Endothelial cell of umbilical vein (primary cell): ENCODE measurements around the gene SNUPN. TPM values are rescaled to one million over a fixed set of nuclear protein-coding genes. Genes with fewer than 3 reads are reported as not detected.

Experiments
- BruUV-seq: library from RNA; stranded (reverse); fragments of 400-500 nt; replicated peaks from 2 replicates; lab custom pipeline; 2021; lab: Mats Ljungman, UMichigan
- CTCF ChIA-PET: fragments of 300-600, 350-600 bp; sonication (Branson Sonifier 250); formaldehyde crosslinking; loops from one replicate; lab custom pipeline; 2021; ENCODE audit warnings: antibody characterized with exemption, inconsistent platforms; lab: Charles Lee
- POLR2A ChIA-PET: fragments of 300-600, 350-600 bp; sonication (Branson Sonifier 250); formaldehyde crosslinking; loops from one replicate; lab custom pipeline; 2021; ENCODE audit warnings: antibody characterized with exemption, inconsistent platforms; lab: Charles Lee
- DNase-seq: peaks from one replicate; pipeline ENCODE4 v3.0.0-alpha.2; 2011; ENCODE audit warnings: low read depth, low spot score
- FAIRE-seq: peaks from 2 replicates; lab custom pipeline; 2011; peaks lifted over from hg19 to GRCh38; lab: Jason Lieb, UNC
- H2AFZ ChIP-seq: 2 replicates; pipeline ENCODE4 v1.6.0; 2012; ENCODE audit warnings: low read depth, low read length, control low read depth, inconsistent platforms
- H3K27ac ChIP-seq: 2 replicates; pipeline ENCODE4 v1.5.1; 2011; ENCODE audit warnings: low read depth, mild to moderate bottlenecking, control low read depth, low read length, moderate library complexity; ENCODE audit not compliant: insufficient read depth
- H3K27me3 ChIP-seq, 2 experiments: 2 replicates each; pipeline versions ENCODE4 v1.6.0 to v1.6.1; 2011; ENCODE audit warnings: low read length in 2 of 2, mixed read lengths in 1 of 2; ENCODE audit not compliant: control insufficient read depth in 2 of 2, insufficient read depth in 2 of 2
- H3K36me3 ChIP-seq, 2 experiments: 2 replicates in 1 of 2; 3 replicates in 1 of 2; pipeline ENCODE4 v1.5.1; 2011; ENCODE audit warnings: low read length in 2 of 2, mild to moderate bottlenecking in 1 of 2, moderate library complexity in 1 of 2; ENCODE audit not compliant: control insufficient read depth in 2 of 2, insufficient read depth in 2 of 2; ENCODE audit errors: extremely low read depth in 1 of 2
- H3K4me1 ChIP-seq: 3 replicates; pipeline ENCODE4 v1.5.1; 2011; ENCODE audit warnings: mild to moderate bottlenecking, low read length; ENCODE audit not compliant: control insufficient read depth, insufficient read depth; ENCODE audit errors: extremely low read depth
- H3K4me2 ChIP-seq: 2 replicates; pipeline ENCODE4 v1.6.1; 2011; ENCODE audit warnings: low read length, control low read depth, mixed read lengths; ENCODE audit not compliant: insufficient read depth
- H3K4me3 ChIP-seq, 3 experiments: fragments of 200-600 bp in 1 of 3; sonication (generic), shearing (Covaris generic) in 1 of 3; replicated peaks in 1 of 3; 2 replicates each; pipeline ENCODE4 v1.5.1; 2011 to 2016; ENCODE audit warnings: control low read depth in 3 of 3, low read length in 3 of 3, mild to moderate bottlenecking in 2 of 3, inconsistent platforms in 1 of 3, low read depth in 1 of 3, moderate library complexity in 1 of 3; ENCODE audit not compliant: insufficient read depth in 1 of 3
- H3K79me2 ChIP-seq: 2 replicates; pipeline ENCODE4 v1.6.0; 2012; ENCODE audit warnings: low read length, inconsistent platforms; ENCODE audit not compliant: control insufficient read depth, insufficient read depth
- H3K9ac ChIP-seq: replicated peaks from 2 replicates; pipeline ENCODE3; 2011; ENCODE audit warnings: low read length, control low read depth; ENCODE audit not compliant: insufficient read depth; ENCODE audit errors: extremely low read depth
- H3K9me1 ChIP-seq: replicated peaks from 3 replicates; pipeline ENCODE4 v1.6.0; 2011; ENCODE audit warnings: mild to moderate bottlenecking, low read length; ENCODE audit not compliant: control insufficient read depth, insufficient read depth; ENCODE audit errors: extremely low read depth
- H3K9me3 ChIP-seq: replicated peaks from 2 replicates; pipeline ENCODE4 v1.5.1; 2012; ENCODE audit warnings: low read length, inconsistent platforms; ENCODE audit not compliant: control insufficient read depth, insufficient read depth
- H4K20me1 ChIP-seq: replicated peaks from 2 replicates; pipeline ENCODE3; 2011; ENCODE audit warnings: mild to moderate bottlenecking, low read length; ENCODE audit not compliant: control insufficient read depth, insufficient read depth; ENCODE audit errors: extremely low read depth
- EZH2 ChIP-seq: IDR thresholded peaks from 2 replicates; pipeline ENCODE4 v1.6.1; 2012; ENCODE audit warnings: borderline replicate concordance, low read depth, mild to moderate bottlenecking, moderate library complexity, low read length, inconsistent platforms; ENCODE audit not compliant: severe bottlenecking
- FOS ChIP-seq: IDR thresholded peaks from 2 replicates; pipeline ENCODE4 v1.6.1; 2011; ENCODE audit warnings: mild to moderate bottlenecking, low read length, moderate library complexity, borderline replicate concordance; ENCODE audit not compliant: insufficient read depth
- GATA2 ChIP-seq: IDR thresholded peaks from 2 replicates; pipeline ENCODE4 v1.7.0; 2011; ENCODE audit warnings: low read depth, mild to moderate bottlenecking, moderate library complexity, mixed read lengths, low read length; ENCODE audit not compliant: insufficient read length, insufficient read depth
- JUN ChIP-seq: IDR thresholded peaks from 2 replicates; pipeline ENCODE4 v1.6.1; 2011; ENCODE audit warnings: borderline replicate concordance, low read depth; ENCODE audit not compliant: insufficient read length, insufficient read depth
- MYC ChIP-seq: IDR thresholded peaks from one replicate; pipeline ENCODE4 v1.6.1; 2011; ENCODE audit warnings: mild to moderate bottlenecking, low read depth, low read length
- POLR2A ChIP-seq: IDR thresholded peaks from 2 replicates; pipeline ENCODE4 v1.6.1; 2012; ENCODE audit warnings: low read depth, mild to moderate bottlenecking, control low read depth, low read length
- POLR2AphosphoS5 ChIP-seq: IDR thresholded peaks from 2 replicates; pipeline ENCODE4 v1.6.1; 2012; ENCODE audit warnings: low read depth, mild to moderate bottlenecking, control low read depth, low read length, moderate library complexity; ENCODE audit not compliant: insufficient read depth
- dilution Hi-C: fragments of 300-500 bp; cut with MboI; formaldehyde crosslinking; loops from one replicate; pipeline ENCODE4 v1.15.0; 2019; ENCODE audit warnings: low sequenced_read_pairs; ENCODE audit not compliant: extremely low pct_ligation_motif_present
- intact Hi-C: fragments of 100-400 bp; cut with micrococcal nuclease; formaldehyde crosslinking; loops from one replicate; pipeline ENCODE4 v1.10.0; 2022
- polyA plus RNA-seq, 4 experiments: library from polyadenylated mRNA; depleted of rRNA in 3 of 4; stranded (reverse) in 3 of 4; unstranded in 1 of 4; fragments of >200 nt; gene quantifications; 2 replicates each; pipeline versions ENCODE4 v1.2.1 to v1.2.3, GENCODE V29; 2011 to 2012; ENCODE audit warnings: missing spikeins in 1 of 4
- total RNA-seq: library from RNA; stranded (reverse); gene quantifications from 2 replicates; pipeline ENCODE4 v1.2.3, GENCODE V29; 2021
- TF ChIP-seq, protein P1 (sequence below): IDR thresholded peaks from 2 replicates; pipeline ENCODE4 v1.6.1; 2011; ENCODE audit not compliant: insufficient read depth, insufficient read length
- TF ChIP-seq, protein P2 (sequence below), 2 donors: IDR thresholded peaks; 1 replicate in 1 of 2; 2 replicates in 1 of 2; pipeline ENCODE4 v1.5.1; 2011; ENCODE audit warnings: low read length in 2 of 2, mild to moderate bottlenecking in 2 of 2, moderate library complexity in 2 of 2, control low read depth in 1 of 2, inconsistent platforms in 1 of 2, low read depth in 1 of 2; ENCODE audit not compliant: insufficient read depth in 1 of 2; ENCODE audit errors: extremely low read depth in 1 of 2

The SNUPN gene
- total and polyA plus RNA-seq, 2 donors (not counting 3 experiments of a cell fraction or from before 2014, with no cell fraction given), result 13.2 to 25.1 TPM

DNA sequence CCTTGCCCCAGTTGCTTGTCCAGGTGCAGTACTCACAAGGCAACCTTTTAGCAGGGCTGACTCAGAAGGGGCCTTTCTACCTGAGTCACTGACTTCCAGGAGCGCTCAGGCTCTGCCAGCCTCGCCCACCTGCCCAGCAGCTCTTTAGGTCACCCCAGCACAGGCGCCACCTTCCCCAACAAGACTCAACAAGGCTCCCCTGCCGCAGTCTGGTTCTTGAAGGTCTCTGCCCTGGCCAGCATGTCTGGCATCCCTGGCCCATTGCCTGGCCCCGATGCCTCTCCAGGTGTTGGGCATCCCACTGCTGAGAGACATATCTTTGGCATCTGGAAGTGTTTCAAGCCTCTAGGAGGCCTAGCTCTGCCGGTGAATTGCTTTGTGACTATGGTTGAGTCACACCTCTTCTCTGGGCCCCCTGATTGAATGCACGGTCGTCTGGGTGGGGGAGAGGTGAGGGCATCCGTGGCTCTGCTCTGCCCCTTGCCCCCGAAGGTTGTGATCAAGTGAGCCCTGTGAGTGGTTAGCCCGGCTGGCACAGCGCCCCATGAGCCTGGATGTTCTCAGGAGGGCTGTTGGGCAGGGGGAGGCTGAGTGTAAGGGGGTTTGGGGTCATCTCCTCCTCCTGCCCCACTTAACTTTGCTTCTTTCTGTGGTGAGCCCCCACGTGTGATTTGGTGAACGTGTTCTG lies 43.8 kb upstream of the SNUPN start:
- no peaks in the 10 kb centered on the region for H3K27me3 ChIP-seq
- no peak overlapping the region for H3K27ac ChIP-seq
- no peaks in the 10 kb centered on the region for H3K36me3 ChIP-seq
- ChIA-PET POLR2A (interaction anchor here (0.7 kb wide), 1 partner anchor 122 kb away, joined by 3 read pairs; no protein-coding TSS in a partner anchor), CTCF (interaction anchor here (0.6 to 2.7 kb wide), 2 partner anchors 10 to 28 kb away, joined by 3 to 9 read pairs; no protein-coding TSS in a partner anchor)
- H3K79me2 ChIP-seq, result no peaks in the 10 kb centered on the region
- H3K9me1 ChIP-seq, result no peaks in the 10 kb centered on the region
- intact Hi-C loops (no loop called here), dilution Hi-C loops (no loop called here)
- no TSS peak for BruUV-seq
- no peaks in the 10 kb centered on the region for H4K20me1 ChIP-seq
- no peak overlapping the region for H3K4me3 ChIP-seq
- no peak for FAIRE-seq
- no peaks in the 10 kb centered on the region for H3K9me3 ChIP-seq
- no peak for DNase-seq
- H3K4me1 ChIP-seq, result peaks cover 10% of the 10 kb centered on the region
- no peak for TF ChIP-seq JUN
- no peak overlapping the region for H3K4me2 ChIP-seq
- no peak overlapping the region for H3K9ac ChIP-seq
- no peak overlapping the region for H2AFZ ChIP-seq

DNA sequence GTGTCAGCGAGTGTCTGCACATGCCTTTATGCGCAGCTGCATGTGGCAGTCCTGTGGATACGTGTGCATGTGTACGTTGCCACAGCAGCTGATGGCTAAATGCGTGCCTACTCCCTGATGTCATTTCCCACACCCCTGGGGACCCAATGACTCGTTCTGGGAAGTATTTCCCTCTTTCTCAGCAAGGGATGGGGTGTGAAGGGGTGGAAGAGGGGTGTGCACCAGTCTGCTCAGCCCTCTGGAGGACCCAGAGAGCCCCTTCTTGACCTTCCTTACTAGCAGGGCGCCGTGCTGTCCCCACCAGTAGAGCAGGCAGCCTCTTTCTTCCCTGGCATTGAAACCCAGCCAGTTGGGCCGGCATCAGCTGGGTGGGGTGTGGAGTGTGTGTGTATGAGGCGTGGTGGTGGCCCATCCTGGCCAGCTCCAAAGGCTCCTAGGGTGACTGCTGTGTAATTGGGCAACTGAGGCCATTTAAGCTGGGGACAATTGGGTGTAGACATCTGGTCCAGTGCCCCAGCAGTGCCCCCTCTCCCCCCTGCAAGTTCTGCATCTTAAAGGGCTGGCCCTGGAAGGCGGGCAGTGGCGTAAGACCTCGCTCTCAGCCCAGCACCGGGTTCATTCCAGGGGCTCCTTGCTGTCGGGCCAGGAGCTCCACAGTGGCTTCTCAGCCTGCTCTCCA lies 41.4 kb upstream of the SNUPN start:
- Histone ChIP-seq H3K9ac (no peak overlapping the region), H3K4me3 (no peak overlapping the region), H4K20me1 (no peaks in the 10 kb centered on the region), H3K4me2 (no peak overlapping the region), H3K9me3 (no peaks in the 10 kb centered on the region), H3K79me2 (no peaks in the 10 kb centered on the region), H2AFZ (no peak overlapping the region), H3K4me1 (peaks cover 10% of the 10 kb centered on the region), H3K9me1 (no peaks in the 10 kb centered on the region), H3K27me3 (no peaks in the 10 kb centered on the region), H3K36me3 (no peaks in the 10 kb centered on the region), H3K27ac (peak overlapping the region; percentile 50)
- intact Hi-C loops (loop anchor here (1.0 to 2.0 kb wide), 3 partner anchors 20 to 42 kb away; partner anchors contain the start of genes SNUPN and SNX33), dilution Hi-C loops (no loop called here)
- ChIA-PET CTCF (interaction anchor here (1.1 to 2.7 kb wide), 7 partner anchors 12 to 88 kb away, joined by 4 to 13 read pairs (median 7); partner anchors contain the start of genes IMP3, PTPN9 and SNX33), POLR2A (no interaction called here)
- TSS peak; percentile 66 for BruUV-seq
- FAIRE-seq (peak; percentile 81), DNase-seq (peak; percentile 85)
- TF ChIP-seq JUN (peak; percentile 96), POLR2AphosphoS5 (peak; percentile 33), FOS (no peak), EZH2 (no peak), GATA2 (no peak), MYC (peak; percentile 80), POLR2A (no peak)
- TF ChIP-seq, protein P1, sequence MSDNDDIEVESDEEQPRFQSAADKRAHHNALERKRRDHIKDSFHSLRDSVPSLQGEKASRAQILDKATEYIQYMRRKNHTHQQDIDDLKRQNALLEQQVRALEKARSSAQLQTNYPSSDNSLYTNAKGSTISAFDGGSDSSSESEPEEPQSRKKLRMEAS, result peak; percentile 96
- TF ChIP-seq, protein P2, sequence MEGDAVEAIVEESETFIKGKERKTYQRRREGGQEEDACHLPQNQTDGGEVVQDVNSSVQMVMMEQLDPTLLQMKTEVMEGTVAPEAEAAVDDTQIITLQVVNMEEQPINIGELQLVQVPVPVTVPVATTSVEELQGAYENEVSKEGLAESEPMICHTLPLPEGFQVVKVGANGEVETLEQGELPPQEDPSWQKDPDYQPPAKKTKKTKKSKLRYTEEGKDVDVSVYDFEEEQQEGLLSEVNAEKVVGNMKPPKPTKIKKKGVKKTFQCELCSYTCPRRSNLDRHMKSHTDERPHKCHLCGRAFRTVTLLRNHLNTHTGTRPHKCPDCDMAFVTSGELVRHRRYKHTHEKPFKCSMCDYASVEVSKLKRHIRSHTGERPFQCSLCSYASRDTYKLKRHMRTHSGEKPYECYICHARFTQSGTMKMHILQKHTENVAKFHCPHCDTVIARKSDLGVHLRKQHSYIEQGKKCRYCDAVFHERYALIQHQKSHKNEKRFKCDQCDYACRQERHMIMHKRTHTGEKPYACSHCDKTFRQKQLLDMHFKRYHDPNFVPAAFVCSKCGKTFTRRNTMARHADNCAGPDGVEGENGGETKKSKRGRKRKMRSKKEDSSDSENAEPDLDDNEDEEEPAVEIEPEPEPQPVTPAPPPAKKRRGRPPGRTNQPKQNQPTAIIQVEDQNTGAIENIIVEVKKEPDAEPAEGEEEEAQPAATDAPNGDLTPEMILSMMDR (IDR thresholded peaks at IDR 0.05; ENCODE audit: extremely low read depth in 1 of 2, insufficient read depth in 1 of 2, low read depth in 1 of 2, low read length in 2 of 2), result no peak
